H1 (cell line): ENCODE data around the gene TUBA1A. TPM values are rescaled to one million over a fixed set of nuclear protein-coding genes. Genes with fewer than 3 reads are reported as not detected.

Experiments used
- CHD7 ChIP-seq: fragments of 300-600 bp; sonication (generic); IDR thresholded peaks from 2 replicates; pipeline ENCODE4 v1.7.1; 2012; ENCODE audit warnings: low read length, moderate library complexity, mild to moderate bottlenecking, inconsistent platforms; ENCODE audit not compliant: insufficient replicate concordance
- CREB1 ChIP-seq: IDR thresholded peaks from 2 replicates; pipeline ENCODE4 v1.6.1; 2012; ENCODE audit warnings: inconsistent platforms
- CTBP2 ChIP-seq: IDR thresholded peaks from 2 replicates; pipeline ENCODE4 v1.7.0; 2011; ENCODE audit warnings: borderline replicate concordance, mild to moderate bottlenecking, moderate library complexity, mixed read lengths, low read length; ENCODE audit not compliant: insufficient read depth, insufficient read length
- FOSL1 ChIP-seq: IDR thresholded peaks from 2 replicates; pipeline ENCODE4 v1.6.1; 2011; ENCODE audit warnings: mild to moderate bottlenecking, low read depth, low read length, moderate library complexity; ENCODE audit not compliant: insufficient read depth
- GABPA ChIP-seq: IDR thresholded peaks from 2 replicates; pipeline ENCODE4 v1.6.1; 2011; ENCODE audit warnings: mild to moderate bottlenecking, low read length, moderate library complexity, borderline replicate concordance; ENCODE audit not compliant: insufficient read depth
- NANOG ChIP-seq: IDR thresholded peaks from 2 replicates; pipeline ENCODE4 v1.6.1; 2011; ENCODE audit warnings: low read length, low read depth, mild to moderate bottlenecking, inconsistent platforms; ENCODE audit not compliant: insufficient read depth, poor library complexity, severe bottlenecking
- NRF1 ChIP-seq: IDR thresholded peaks from 2 replicates; pipeline ENCODE4 v1.6.1; 2011; ENCODE audit warnings: mild to moderate bottlenecking, low read depth, low read length, improper control_type of control experiment
- RBBP5 ChIP-seq: IDR thresholded peaks from 2 replicates; pipeline ENCODE4 v1.7.1; 2012; ENCODE audit warnings: low read depth, mild to moderate bottlenecking, inconsistent platforms, low read length, moderate library complexity, borderline replicate concordance
- RFX5 ChIP-seq: IDR thresholded peaks from 2 replicates; pipeline ENCODE4 v1.6.1; 2011; ENCODE audit warnings: low read depth, low read length, improper control_type of control experiment, borderline replicate concordance
- TEAD4 ChIP-seq: IDR thresholded peaks from 2 replicates; pipeline ENCODE4 v1.6.1; 2012; ENCODE audit warnings: low read depth, low read length, inconsistent platforms, mixed read lengths
- polyA plus RNA-seq, 7 experiments: library from polyadenylated mRNA; depleted of rRNA in 3 of 7; stranded (reverse) in 5 of 7; unstranded in 2 of 7; fragments of >200 nt in 5 of 7; fragments of 200-250 nt in 2 of 7; gene quantifications; 1 replicate in 5 of 7; 2 replicates in 1 of 7; 4 replicates in 1 of 7; pipeline versions ENCODE4 v1.2.1 to v1.2.3, GENCODE V29; 2011 to 2013; ENCODE audit warnings: missing spikeins in 2 of 7, mixed read lengths in 2 of 7
- total RNA-seq: library from RNA; stranded (reverse); fragmentation: NEBNext Ultra II Directional; extraction: Animal tissue kit (Norgen Biotek cat#: 25700); gene quantifications from 2 replicates; pipeline ENCODE4 v1.2.1, GENCODE V29; 2021

The TUBA1A gene
- total and polyA plus RNA-seq, 2 of the 8 experiments (the other 6 are each of a cell fraction or from before 2014, with no cell fraction given), result 283 to 1,018 TPM

- TF ChIP-seq CHD7 (no peak), RFX5 (no peak), RBBP5 (no peak), CREB1 (no peak), FOSL1 (no peak), GABPA (no peak), TEAD4 (no peak), CTBP2 (no peak), NANOG (no peak), NRF1 (no peak)
Measured at GRCh38 chr12:49206389-49206788, 17.5 kb upstream of the TUBA1A start (continued).
